HepG2 (cell line): ENCODE data around the gene LRRC25. TPM values are rescaled to one million over a fixed set of nuclear protein-coding genes. Genes with fewer than 3 reads are reported as not detected.

Experiments
- CBX1 ChIP-seq: IDR thresholded peaks from one replicate; pipeline ENCODE4 v1.6.1; 2016; ENCODE audit warnings: antibody characterized with exemption, low read depth
- EP300 ChIP-seq, 3 experiments: sonication (generic) in 1 of 3; formaldehyde crosslinking in 1 of 3; IDR thresholded peaks; 2 replicates each; pipeline versions ENCODE4 v1.5.1 to v1.6.1; 2011 to 2020; ENCODE audit warnings: low read depth in 2 of 3, low read length in 2 of 3, borderline replicate concordance in 1 of 3, improper control_type of control experiment in 1 of 3, mild to moderate bottlenecking in 1 of 3, missing genetic modification reagents in 1 of 3, moderate library complexity in 1 of 3
- MXD4 ChIP-seq: IDR thresholded peaks from 2 replicates; pipeline ENCODE4 v1.6.1; 2016; ENCODE audit warnings: mild to moderate bottlenecking, missing biosample characterization, missing genetic modification reagents
- NFKB2 ChIP-seq: sonication (generic); formaldehyde crosslinking; IDR thresholded peaks from 2 replicates; pipeline ENCODE4 v1.4.0; 2020; ENCODE audit warnings: missing genetic modification reagents, borderline replicate concordance
- POLR2A ChIP-seq, 2 experiments: IDR thresholded peaks; 2 replicates each; pipeline ENCODE4 v1.6.1; 2011; ENCODE audit warnings: low read depth in 2 of 2, low read length in 2 of 2, mild to moderate bottlenecking in 1 of 2, moderate library complexity in 1 of 2; ENCODE audit not compliant: insufficient read depth in 1 of 2
- THAP11 ChIP-seq: IDR thresholded peaks from 2 replicates; pipeline ENCODE4 v1.6.1; 2016; ENCODE audit warnings: missing biosample characterization, missing genetic modification reagents
- ZFX ChIP-seq: sonication (generic); formaldehyde crosslinking; IDR thresholded peaks from 2 replicates; pipeline ENCODE4 v1.4.0; 2020; ENCODE audit warnings: mild to moderate bottlenecking, low read depth, missing genetic modification reagents, moderate library complexity
- ZMYM2 ChIP-seq: sonication (generic); formaldehyde crosslinking; IDR thresholded peaks from 2 replicates; pipeline ENCODE4 v1.8.0; 2022; ENCODE audit warnings: mild to moderate bottlenecking, missing genetic modification reagents
- ZNF136 ChIP-seq: sonication (generic); formaldehyde crosslinking; IDR thresholded peaks from 2 replicates; pipeline ENCODE4 v1.8.1; 2022; ENCODE audit warnings: low read depth, mild to moderate bottlenecking, moderate library complexity, missing genetic modification reagents
- ZNF20 ChIP-seq: sonication (generic); formaldehyde crosslinking; IDR thresholded peaks from 2 replicates; pipeline ENCODE4 v1.4.0; 2020; ENCODE audit warnings: mild to moderate bottlenecking, moderate library complexity, missing genetic modification reagents
- ZNF563 ChIP-seq: sonication (generic); formaldehyde crosslinking; IDR thresholded peaks from 2 replicates; pipeline ENCODE4 v1.8.0; 2022; ENCODE audit warnings: mild to moderate bottlenecking, moderate library complexity, missing genetic modification reagents
- ZNF883 ChIP-seq: sonication (generic); formaldehyde crosslinking; IDR thresholded peaks from 2 replicates; pipeline ENCODE4 v1.5.1; 2020; ENCODE audit warnings: mild to moderate bottlenecking, missing genetic modification reagents; ENCODE audit errors: not compliant biosample characterization
- polyA plus RNA-seq, 8 experiments: library from polyadenylated mRNA; depleted of rRNA in 3 of 8; stranded (reverse) in 7 of 8; unstranded in 1 of 8; fragments of >200 nt; fragmentation: Illumina TruSeq in 4 of 8; extraction: Trizol in 4 of 8; gene quantifications; 2 replicates each; pipeline versions ENCODE4 v1.2.1 to v1.2.3, GENCODE V29; 2011 to 2016; ENCODE audit warnings: low read depth in 4 of 8, missing spikeins in 1 of 8, mixed read lengths in 1 of 8; ENCODE audit not compliant: insufficient read depth in 1 of 8
- total RNA-seq, 5 experiments: library from RNA; depleted of rRNA; stranded (reverse); fragments of >200 nt; fragmentation: Illumina TruSeq; extraction: Trizol; gene quantifications; 2 replicates each; pipeline ENCODE4 v1.2.3, GENCODE V29; 2016; ENCODE audit warnings: low read depth in 1 of 5
- TF ChIP-seq, protein P1 (sequence below), 2 experiments: sonication (generic) in 1 of 2; formaldehyde crosslinking in 1 of 2; IDR thresholded peaks; 2 replicates each; pipeline versions ENCODE4 v1.4.0 to v1.6.1; 2018 to 2020; ENCODE audit warnings: missing genetic modification reagents in 2 of 2, borderline replicate concordance in 1 of 2, low read depth in 1 of 2, mild to moderate bottlenecking in 1 of 2, missing biosample characterization in 1 of 2
- TF ChIP-seq, protein P2 (sequence below): sonication (generic); formaldehyde crosslinking; IDR thresholded peaks from 2 replicates; pipeline ENCODE4 v1.4.0; 2020; ENCODE audit warnings: mild to moderate bottlenecking, missing genetic modification reagents, borderline replicate concordance
- TF ChIP-seq, protein P3 (sequence below): sonication (generic); formaldehyde crosslinking; IDR thresholded peaks from 2 replicates; pipeline ENCODE4 v1.5.0; 2020; ENCODE audit warnings: missing genetic modification reagents, mild to moderate bottlenecking, borderline replicate concordance
- TF ChIP-seq, protein P4 (sequence below): IDR thresholded peaks from 2 replicates; pipeline ENCODE4 v1.6.1; 2016

LRRC25 gene
- total and polyA plus RNA-seq, 2 of the 13 experiments (the other 11 are each of a cell fraction or from before 2014, with no cell fraction given), result 0.13 to 0.53 TPM

DNA sequence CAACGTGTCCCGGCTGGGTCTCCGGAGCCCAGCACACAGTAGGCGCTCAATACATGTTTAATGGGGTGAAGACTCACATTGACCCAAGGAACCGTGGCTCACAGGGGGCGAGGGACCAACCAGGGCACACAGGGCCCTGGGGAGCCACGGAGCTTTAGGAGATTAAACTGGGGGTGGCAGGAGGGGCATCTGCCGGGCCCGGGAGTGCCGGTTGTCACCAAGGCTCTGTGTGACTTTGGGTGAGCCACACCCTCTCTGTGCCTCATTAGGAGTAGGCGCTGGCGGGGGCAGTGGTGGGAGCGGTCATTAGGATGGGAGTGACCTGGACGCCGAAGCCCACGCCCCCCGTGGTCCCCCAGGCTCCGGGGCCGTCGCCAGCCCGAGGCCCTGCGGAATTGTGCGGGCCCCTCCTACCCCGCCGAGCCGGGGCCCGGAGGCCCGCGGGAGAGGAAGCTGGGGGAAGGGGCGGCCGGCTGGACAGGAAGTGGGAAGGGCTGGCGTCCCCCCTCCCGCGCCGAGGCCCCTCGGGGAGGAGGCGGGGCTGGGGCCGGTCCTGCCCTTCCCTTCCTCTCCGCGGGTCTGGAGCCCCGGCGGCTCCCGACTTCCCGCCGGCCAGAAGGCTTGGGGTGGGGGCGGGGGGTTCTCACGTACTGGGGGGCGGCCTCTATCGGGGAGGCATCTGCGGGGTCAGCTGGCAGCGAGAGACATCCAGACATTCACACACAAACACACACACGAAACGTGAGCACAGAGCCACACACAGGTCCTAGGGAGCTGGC is 20.0 kb upstream of the LRRC25 start (continued):
- TF ChIP-seq, protein P1, sequence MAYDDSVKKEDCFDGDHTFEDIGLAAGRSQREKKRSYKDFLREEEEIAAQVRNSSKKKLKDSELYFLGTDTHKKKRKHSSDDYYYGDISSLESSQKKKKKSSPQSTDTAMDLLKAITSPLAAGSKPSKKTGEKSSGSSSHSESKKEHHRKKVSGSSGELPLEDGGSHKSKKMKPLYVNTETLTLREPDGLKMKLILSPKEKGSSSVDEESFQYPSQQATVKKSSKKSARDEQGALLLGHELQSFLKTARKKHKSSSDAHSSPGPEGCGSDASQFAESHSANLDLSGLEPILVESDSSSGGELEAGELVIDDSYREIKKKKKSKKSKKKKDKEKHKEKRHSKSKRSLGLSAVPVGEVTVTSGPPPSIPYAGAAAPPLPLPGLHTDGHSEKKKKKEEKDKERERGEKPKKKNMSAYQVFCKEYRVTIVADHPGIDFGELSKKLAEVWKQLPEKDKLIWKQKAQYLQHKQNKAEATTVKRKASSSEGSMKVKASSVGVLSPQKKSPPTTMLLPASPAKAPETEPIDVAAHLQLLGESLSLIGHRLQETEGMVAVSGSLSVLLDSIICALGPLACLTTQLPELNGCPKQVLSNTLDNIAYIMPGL (CRISPR knock-in tag; IDR thresholded peaks at IDR 0.05; ENCODE audit: borderline replicate concordance in 1 of 2, low read depth in 1 of 2), result 0 out of 4 replicates have a peak, but pooled peaks of 1 of the 2 experiments have one; percentile 29
- 0 out of 2 replicates have a peak, but pooled peaks have one; percentile 17 for TF ChIP-seq ZNF136
- 0 out of 2 replicates have a peak, but pooled peaks have one; percentile 53 for TF ChIP-seq ZNF20 (CRISPR knock-in tag)
- no peak for TF ChIP-seq ZNF883 (CRISPR knock-in tag)
- TF ChIP-seq, protein P2, sequence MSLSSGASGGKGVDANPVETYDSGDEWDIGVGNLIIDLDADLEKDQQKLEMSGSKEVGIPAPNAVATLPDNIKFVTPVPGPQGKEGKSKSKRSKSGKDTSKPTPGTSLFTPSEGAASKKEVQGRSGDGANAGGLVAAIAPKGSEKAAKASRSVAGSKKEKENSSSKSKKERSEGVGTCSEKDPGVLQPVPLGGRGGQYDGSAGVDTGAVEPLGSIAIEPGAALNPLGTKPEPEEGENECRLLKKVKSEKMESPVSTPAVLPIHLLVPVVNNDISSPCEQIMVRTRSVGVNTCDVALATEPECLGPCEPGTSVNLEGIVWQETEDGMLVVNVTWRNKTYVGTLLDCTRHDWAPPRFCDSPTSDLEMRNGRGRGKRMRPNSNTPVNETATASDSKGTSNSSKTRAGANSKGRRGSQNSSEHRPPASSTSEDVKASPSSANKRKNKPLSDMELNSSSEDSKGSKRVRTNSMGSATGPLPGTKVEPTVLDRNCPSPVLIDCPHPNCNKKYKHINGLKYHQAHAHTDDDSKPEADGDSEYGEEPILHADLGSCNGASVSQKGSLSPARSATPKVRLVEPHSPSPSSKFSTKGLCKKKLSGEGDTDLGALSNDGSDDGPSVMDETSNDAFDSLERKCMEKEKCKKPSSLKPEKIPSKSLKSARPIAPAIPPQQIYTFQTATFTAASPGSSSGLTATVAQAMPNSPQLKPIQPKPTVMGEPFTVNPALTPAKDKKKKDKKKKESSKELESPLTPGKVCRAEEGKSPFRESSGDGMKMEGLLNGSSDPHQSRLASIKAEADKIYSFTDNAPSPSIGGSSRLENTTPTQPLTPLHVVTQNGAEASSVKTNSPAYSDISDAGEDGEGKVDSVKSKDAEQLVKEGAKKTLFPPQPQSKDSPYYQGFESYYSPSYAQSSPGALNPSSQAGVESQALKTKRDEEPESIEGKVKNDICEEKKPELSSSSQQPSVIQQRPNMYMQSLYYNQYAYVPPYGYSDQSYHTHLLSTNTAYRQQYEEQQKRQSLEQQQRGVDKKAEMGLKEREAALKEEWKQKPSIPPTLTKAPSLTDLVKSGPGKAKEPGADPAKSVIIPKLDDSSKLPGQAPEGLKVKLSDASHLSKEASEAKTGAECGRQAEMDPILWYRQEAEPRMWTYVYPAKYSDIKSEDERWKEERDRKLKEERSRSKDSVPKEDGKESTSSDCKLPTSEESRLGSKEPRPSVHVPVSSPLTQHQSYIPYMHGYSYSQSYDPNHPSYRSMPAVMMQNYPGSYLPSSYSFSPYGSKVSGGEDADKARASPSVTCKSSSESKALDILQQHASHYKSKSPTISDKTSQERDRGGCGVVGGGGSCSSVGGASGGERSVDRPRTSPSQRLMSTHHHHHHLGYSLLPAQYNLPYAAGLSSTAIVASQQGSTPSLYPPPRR (CRISPR knock-in tag), result 0 out of 2 replicates have a peak, but pooled peaks have one; percentile 20
- 0 out of 4 replicates have a peak, but pooled peaks of 1 of the 2 experiments have one; percentile 34 for TF ChIP-seq POLR2A (IDR thresholded peaks at IDR 0.05; ENCODE audit: insufficient read depth in 1 of 2, low read depth in 2 of 2, low read length in 2 of 2)
- TF ChIP-seq, protein P3, sequence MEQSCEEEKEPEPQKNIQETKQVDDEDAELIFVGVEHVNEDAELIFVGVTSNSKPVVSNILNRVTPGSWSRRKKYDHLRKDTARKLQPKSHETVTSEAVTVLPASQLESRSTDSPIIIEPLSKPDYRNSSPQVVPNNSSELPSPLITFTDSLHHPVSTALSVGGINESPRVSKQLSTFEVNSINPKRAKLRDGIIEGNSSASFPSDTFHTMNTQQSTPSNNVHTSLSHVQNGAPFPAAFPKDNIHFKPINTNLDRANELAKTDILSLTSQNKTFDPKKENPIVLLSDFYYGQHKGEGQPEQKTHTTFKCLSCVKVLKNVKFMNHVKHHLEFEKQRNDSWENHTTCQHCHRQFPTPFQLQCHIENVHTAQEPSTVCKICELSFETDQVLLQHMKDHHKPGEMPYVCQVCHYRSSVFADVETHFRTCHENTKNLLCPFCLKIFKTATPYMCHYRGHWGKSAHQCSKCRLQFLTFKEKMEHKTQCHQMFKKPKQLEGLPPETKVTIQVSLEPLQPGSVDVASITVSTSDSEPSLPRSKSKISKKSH (CRISPR knock-in tag), result 0 out of 2 replicates have a peak, but pooled peaks have one; percentile 4
- TF ChIP-seq MXD4 (CRISPR knock-in tag), result 0 out of 2 replicates have a peak, but pooled peaks have one; percentile 52
- TF ChIP-seq EP300 (IDR thresholded peaks at IDR 0.05; ENCODE audit: low read depth in 2 of 2, low read length in 2 of 2), result peak in 1 of 2 experiments; percentile 32; a peak in 1 of 4 replicates
- no peak for TF ChIP-seq EP300 (CRISPR knock-in tag; IDR thresholded peaks at IDR 0.05; ENCODE audit: borderline replicate concordance)
- peak; percentile 32 for TF ChIP-seq CBX1
- peak; percentile 77 for TF ChIP-seq ZNF563 (CRISPR knock-in tag)
- TF ChIP-seq THAP11 (CRISPR knock-in tag), result peak; percentile 77
- TF ChIP-seq, protein P4, sequence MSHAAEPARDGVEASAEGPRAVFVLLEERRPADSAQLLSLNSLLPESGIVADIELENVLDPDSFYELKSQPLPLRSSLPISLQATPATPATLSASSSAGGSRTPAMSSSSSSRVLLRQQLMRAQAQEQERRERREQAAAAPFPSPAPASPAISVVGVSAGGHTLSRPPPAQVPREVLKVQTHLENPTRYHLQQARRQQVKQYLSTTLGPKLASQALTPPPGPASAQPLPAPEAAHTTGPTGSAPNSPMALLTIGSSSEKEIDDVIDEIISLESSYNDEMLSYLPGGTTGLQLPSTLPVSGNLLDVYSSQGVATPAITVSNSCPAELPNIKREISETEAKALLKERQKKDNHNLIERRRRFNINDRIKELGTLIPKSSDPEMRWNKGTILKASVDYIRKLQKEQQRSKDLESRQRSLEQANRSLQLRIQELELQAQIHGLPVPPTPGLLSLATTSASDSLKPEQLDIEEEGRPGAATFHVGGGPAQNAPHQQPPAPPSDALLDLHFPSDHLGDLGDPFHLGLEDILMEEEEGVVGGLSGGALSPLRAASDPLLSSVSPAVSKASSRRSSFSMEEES (CRISPR knock-in tag), result peak; percentile 70; the same call in 1 of the 2 replicates
- TF ChIP-seq NFKB2 (CRISPR knock-in tag), result peak; percentile 67; the same call in 1 of the 2 replicates
- peak; percentile 78 for TF ChIP-seq ZMYM2
- TF ChIP-seq ZFX (CRISPR knock-in tag), result peak; percentile 66
